SH-SY5Y (cell line): ENCODE results near the gene CRIP3.

Experiments
- GATA2 ChIP-seq: IDR thresholded peaks from 2 replicates; pipeline ENCODE4 v1.6.1; 2011; ENCODE audit warnings: mild to moderate bottlenecking, low read depth, low read length
- GATA3 ChIP-seq: IDR thresholded peaks from 2 replicates; pipeline ENCODE4 v1.6.1; 2011; ENCODE audit warnings: low read depth, mild to moderate bottlenecking, low read length, moderate library complexity

GRCh38 chr6:43292341-43292740, 16.3 kb downstream of the CRIP3 start:
- TF ChIP-seq GATA2 (no peak), GATA3 (no peak)
